Upper lobe of left lung (tissue), 4 donors: ENCODE results near the gene SERPINA3.

Experiments
- CTCF ChIP-seq, 6 experiments: fragments of 450-650 bp in 4 of 6; fragments of 200-600 bp in 2 of 6; sonication (generic) in 2 of 6; IDR thresholded peaks; one replicate each; pipeline ENCODE4 v1.5.1; 2016 to 2019; ENCODE audit warnings: antibody characterized with exemption in 6 of 6
- EP300 ChIP-seq, 4 donors: sonication (generic); formaldehyde crosslinking; IDR thresholded peaks; one replicate each; pipeline ENCODE4 v1.5.1; 2017; ENCODE audit warnings: antibody characterized with exemption in 4 of 4, control low read depth in 2 of 4
- POLR2A ChIP-seq, 4 donors: fragments of 450-650 bp; IDR thresholded peaks; one replicate each; pipeline ENCODE4 v1.5.1; 2016 to 2017; ENCODE audit warnings: antibody characterized with exemption in 4 of 4, mild to moderate bottlenecking in 2 of 4

- TF ChIP-seq CTCF (IDR thresholded peaks at IDR 0.05) (no peak), POLR2A (IDR thresholded peaks at IDR 0.05) (no peak), EP300 (IDR thresholded peaks at IDR 0.05) (no peak)
Observed at GRCh38 chr14:94602722-94603121, 9.5 kb upstream of the SERPINA3 start.
